Measurements from ENCODE around the gene CELSR3.

The CELSR3 gene

DNA sequence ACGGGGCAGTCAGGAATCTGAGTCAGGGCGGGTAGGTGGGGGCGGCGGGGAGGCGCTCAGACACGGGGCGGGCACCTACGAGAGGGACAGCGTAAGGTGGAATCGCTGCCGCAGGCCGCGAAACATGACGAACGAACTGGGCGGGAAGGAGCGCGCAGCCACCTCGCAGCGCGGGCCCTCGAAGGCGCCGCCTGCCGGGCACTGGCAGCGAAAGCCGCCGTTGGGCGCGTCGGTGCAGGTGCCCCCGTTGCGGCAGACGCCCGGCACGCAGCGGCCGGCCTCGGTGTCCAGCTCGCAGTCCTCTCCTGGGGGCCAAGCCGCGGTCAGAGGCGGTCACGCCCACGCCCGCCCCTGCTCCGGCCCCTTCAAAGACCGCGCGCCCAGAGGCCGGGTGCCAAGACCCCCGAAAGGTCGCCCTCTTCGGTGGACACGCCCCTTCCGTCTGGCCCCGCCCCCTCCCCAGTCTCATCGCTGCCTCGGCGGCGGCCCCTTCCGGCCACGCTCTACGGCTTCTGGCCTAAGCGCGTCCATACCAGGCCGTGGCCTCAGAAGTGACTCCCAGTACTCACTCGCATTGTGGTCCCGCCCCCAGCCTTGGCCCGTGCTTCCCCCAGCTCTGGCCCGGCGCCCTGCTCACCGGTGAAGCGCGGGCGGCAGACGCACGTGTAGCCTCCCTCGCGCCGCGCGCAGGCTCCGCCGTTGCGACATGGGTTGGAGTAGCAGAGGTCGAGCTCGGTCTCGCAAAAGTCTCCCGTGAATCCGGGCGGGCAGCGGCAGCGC, 6.4 kb downstream of the CELSR3 start:
- ChIA-PET CTCF (interaction anchor here (1.0 to 1.7 kb wide), 5 partner anchors 18 to 242 kb away, joined by 3 to 6 read pairs (median 4); partner anchors contain the start of genes PFKFB4, SLC25A20 and SLC26A6), POLR2A (interaction anchor here (0.6 kb wide), 1 partner anchor 22 kb away, joined by 3 read pairs; no protein-coding TSS in a partner anchor)
- DNase-seq = peak; percentile 81 to 92 (median 91)
- H3K27me3 ChIP-seq (replicated peaks in 2 of 5; ENCODE audit: control insufficient read depth in 4 of 5, insufficient read depth in 5 of 5, low read length in 4 of 5) = peaks cover 2 to 36% (median 8%) of the 10 kb centered on the region in 5 experiments
- peaks cover 0 to 19% (median 19%) of the 10 kb centered on the region in 4 experiments for H3K4me1 ChIP-seq (ENCODE audit: control extremely low read depth in 1 of 4, control insufficient read depth in 4 of 4, insufficient read depth in 4 of 4, low read length in 3 of 4)
- no peak overlapping the region for H3K27ac ChIP-seq (ENCODE audit: insufficient read depth in 1 of 2, low read depth in 1 of 2, low read length in 2 of 2, poor library complexity in 1 of 2, severe bottlenecking in 2 of 2)
- whole genome bisulfite sequencing (ENCODE audit: insufficient coverage) = 10% methylated on average over 76 of the region's 94 CpGs
- H3K4me3 ChIP-seq (ENCODE audit: control insufficient read depth in 1 of 7, extremely low read depth in 1 of 7, insufficient read depth in 4 of 7, low read depth in 2 of 7, low read length in 6 of 7) = peak overlapping the region; percentile 31 to 67 (median 61)
- peaks cover 0 to 4% (median 0%) of the 10 kb centered on the region in 5 experiments for H3K9me3 ChIP-seq (ENCODE audit: control extremely low read depth in 1 of 5, control insufficient read depth in 4 of 5, insufficient read depth in 2 of 5, low read depth in 1 of 5, low read length in 4 of 5)
- peaks cover 0 to 2% (median 0%) of the 10 kb centered on the region in 4 experiments for H3K36me3 ChIP-seq (ENCODE audit: control insufficient read depth in 4 of 4, insufficient read depth in 4 of 4, low read length in 3 of 4)

DNA sequence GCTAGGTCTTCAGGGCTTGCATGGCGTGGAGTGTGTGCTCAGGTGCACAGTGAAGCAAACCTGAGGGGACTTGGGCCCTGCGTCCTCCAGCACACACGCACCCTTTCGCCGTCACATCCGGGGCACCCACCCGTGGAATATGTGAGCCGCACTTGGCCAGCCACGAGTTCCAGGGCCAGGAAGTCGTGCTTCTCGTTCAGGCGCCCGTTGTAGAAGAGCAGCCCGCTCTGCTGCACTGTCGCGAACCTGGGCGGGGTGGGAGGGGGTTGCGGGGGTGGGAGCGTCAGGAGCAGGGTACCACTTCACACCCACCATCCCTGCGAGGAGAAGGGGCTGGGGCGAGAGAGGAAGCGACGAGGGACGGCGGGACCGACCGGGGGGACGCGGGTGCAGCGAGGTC, 7.1 kb downstream of the CELSR3 start:
- H3K36me3 ChIP-seq (ENCODE audit: control insufficient read depth in 4 of 4, insufficient read depth in 4 of 4, low read length in 3 of 4) = peaks cover 0 to 2% (median 0%) of the 10 kb centered on the region in 4 experiments
- peaks cover under 1 to 29% (median 4%) of the 10 kb centered on the region in 5 experiments for H3K27me3 ChIP-seq (replicated peaks in 2 of 5; ENCODE audit: control insufficient read depth in 4 of 5, insufficient read depth in 5 of 5, low read length in 4 of 5)
- peaks cover 0 to 4% (median 0%) of the 10 kb centered on the region in 5 experiments for H3K9me3 ChIP-seq (ENCODE audit: control extremely low read depth in 1 of 5, control insufficient read depth in 4 of 5, insufficient read depth in 2 of 5, low read depth in 1 of 5, low read length in 4 of 5)
- H3K4me1 ChIP-seq (ENCODE audit: control extremely low read depth in 1 of 4, control insufficient read depth in 4 of 4, insufficient read depth in 4 of 4, low read length in 3 of 4) = peaks cover 0 to 15% (median 13%) of the 10 kb centered on the region in 4 experiments
- H3K4me3 ChIP-seq (ENCODE audit: control insufficient read depth in 1 of 7, extremely low read depth in 1 of 7, insufficient read depth in 4 of 7, low read depth in 2 of 7, low read length in 6 of 7) = peak overlapping the region in 5 of 7 experiments; percentile 25 to 67 (median 61)
- no peak overlapping the region for H3K27ac ChIP-seq (ENCODE audit: insufficient read depth in 1 of 2, low read depth in 1 of 2, low read length in 2 of 2, poor library complexity in 1 of 2, severe bottlenecking in 2 of 2)
- WGBS (ENCODE audit: insufficient coverage) = 15% methylated on average over 18 of the region's 30 CpGs
- POLR2A ChIA-PET = no interaction called here
- peak in 2 of 3 donors; percentile 48 to 54 for DNase-seq
- CTCF ChIA-PET = interaction anchor here (1.4 to 1.7 kb wide), 2 partner anchors 20 to 22 kb away, joined by 4 to 6 read pairs; partner anchors contain the start of gene SLC26A6

DNA sequence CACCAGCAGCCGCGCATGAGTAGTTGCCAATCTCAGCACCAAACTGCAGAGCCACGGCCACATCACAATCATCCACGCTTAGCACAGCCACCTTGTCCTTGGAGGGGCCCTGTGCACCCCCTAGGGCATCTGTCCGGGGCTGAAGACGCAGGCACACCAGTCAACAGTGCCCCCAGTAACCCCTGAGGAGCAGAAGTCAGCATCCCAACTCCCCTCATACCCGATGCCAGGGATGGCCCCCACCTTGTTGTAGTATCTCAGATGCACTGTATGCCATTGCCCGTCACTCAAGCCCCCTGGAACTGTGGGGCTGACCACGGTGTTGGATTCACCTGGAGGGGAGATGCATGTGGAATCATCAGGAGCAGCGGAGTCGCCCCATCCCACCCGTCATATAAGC, 7.6 kb downstream of the CELSR3 start:
- no peak for DNase-seq
- ChIA-PET CTCF (interaction anchor here (1.7 kb wide), 1 partner anchor 21 kb away, joined by 4 read pairs; no protein-coding TSS in a partner anchor), POLR2A (no interaction called here)
- peaks cover 0 to 15% (median 13%) of the 10 kb centered on the region in 4 experiments for H3K4me1 ChIP-seq (ENCODE audit: control extremely low read depth in 1 of 4, control insufficient read depth in 4 of 4, insufficient read depth in 4 of 4, low read length in 3 of 4)
- peak overlapping the region in 1 of 7 experiments; percentile 67 for H3K4me3 ChIP-seq (ENCODE audit: control insufficient read depth in 1 of 7, extremely low read depth in 1 of 7, insufficient read depth in 4 of 7, low read depth in 2 of 7, low read length in 6 of 7)
- H3K9me3 ChIP-seq (ENCODE audit: control extremely low read depth in 1 of 5, control insufficient read depth in 4 of 5, insufficient read depth in 2 of 5, low read depth in 1 of 5, low read length in 4 of 5) = peaks cover 0 to 4% (median 0%) of the 10 kb centered on the region in 5 experiments
- H3K27me3 ChIP-seq (replicated peaks in 2 of 5; ENCODE audit: control insufficient read depth in 4 of 5, insufficient read depth in 5 of 5, low read length in 4 of 5) = peaks cover 0 to 25% (median 4%) of the 10 kb centered on the region in 5 experiments
- 95% methylated on average over 12 of the region's 12 CpGs for whole genome bisulfite sequencing (ENCODE audit: insufficient coverage)
- no peak overlapping the region for H3K27ac ChIP-seq (ENCODE audit: insufficient read depth in 1 of 2, low read depth in 1 of 2, low read length in 2 of 2, poor library complexity in 1 of 2, severe bottlenecking in 2 of 2)
- peaks cover 0 to 2% (median 0%) of the 10 kb centered on the region in 4 experiments for H3K36me3 ChIP-seq (ENCODE audit: control insufficient read depth in 4 of 4, insufficient read depth in 4 of 4, low read length in 3 of 4)

DNA sequence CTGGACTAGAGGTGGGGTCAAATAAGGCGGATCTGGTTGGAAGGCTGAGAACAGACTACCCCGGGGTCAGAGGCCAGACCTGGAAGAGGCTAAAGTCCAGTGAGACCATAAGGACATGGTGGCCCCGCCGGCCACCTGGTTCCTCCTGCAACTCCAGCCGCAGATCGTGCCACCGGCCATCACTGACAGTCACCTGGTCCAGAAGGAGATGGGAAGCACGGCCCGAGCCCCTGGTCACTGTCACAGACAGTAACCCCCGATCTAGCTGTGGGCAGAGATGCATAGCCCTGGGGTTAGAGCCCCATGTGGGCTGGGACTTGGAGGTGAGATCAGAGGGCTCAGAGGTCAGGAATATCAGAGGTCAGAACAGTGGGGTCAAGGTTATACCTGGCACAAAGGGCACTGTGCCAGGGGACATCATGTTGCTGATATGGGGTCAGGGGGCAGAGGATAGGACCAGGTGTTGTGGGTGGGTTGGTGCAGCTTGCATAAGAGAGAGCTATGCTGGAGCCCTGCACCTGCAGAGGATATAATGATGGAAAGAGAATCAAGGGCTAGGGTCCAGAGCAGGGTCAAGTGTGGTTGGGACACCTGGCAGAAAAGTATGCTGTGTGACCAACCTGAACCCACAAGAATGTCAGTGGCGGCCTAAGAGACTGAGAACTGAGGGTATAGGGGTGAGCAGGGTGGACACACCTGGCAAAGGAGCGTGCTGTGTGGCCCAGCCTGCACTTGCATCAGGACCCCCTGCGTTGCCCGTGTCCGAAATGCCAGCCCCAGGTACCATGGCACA, 9.6 kb downstream of the CELSR3 start:
- Histone ChIP-seq H3K4me3 (ENCODE audit: control insufficient read depth in 1 of 7, extremely low read depth in 1 of 7, insufficient read depth in 4 of 7, low read depth in 2 of 7, low read length in 6 of 7) (no peak overlapping the region), H3K36me3 (ENCODE audit: control insufficient read depth in 4 of 4, insufficient read depth in 4 of 4, low read length in 3 of 4) (peaks cover 0 to 2% (median 0%) of the 10 kb centered on the region in 4 experiments), H3K27ac (ENCODE audit: insufficient read depth in 1 of 2, low read depth in 1 of 2, low read length in 2 of 2, poor library complexity in 1 of 2, severe bottlenecking in 2 of 2) (no peak overlapping the region), H3K9me3 (ENCODE audit: control extremely low read depth in 1 of 5, control insufficient read depth in 4 of 5, insufficient read depth in 2 of 5, low read depth in 1 of 5, low read length in 4 of 5) (no peaks in the 10 kb centered on the region), H3K27me3 (replicated peaks in 2 of 5; ENCODE audit: control insufficient read depth in 4 of 5, insufficient read depth in 5 of 5, low read length in 4 of 5) (peaks cover 0 to 13% (median 3%) of the 10 kb centered on the region in 5 experiments), H3K4me1 (ENCODE audit: control extremely low read depth in 1 of 4, control insufficient read depth in 4 of 4, insufficient read depth in 4 of 4, low read length in 3 of 4) (peaks cover 0 to 15% (median 13%) of the 10 kb centered on the region in 4 experiments)
- POLR2A ChIA-PET = no interaction called here
- DNase-seq = no peak
- 96% methylated on average over 14 of the region's 15 CpGs for WGBS (ENCODE audit: insufficient coverage)
- CTCF ChIA-PET = interaction anchor here (0.6 to 1.1 kb wide), 3 partner anchors 10 to 495 kb away, joined by 4 to 6 read pairs (median 4); partner anchors contain the start of gene SLC26A6

DNA sequence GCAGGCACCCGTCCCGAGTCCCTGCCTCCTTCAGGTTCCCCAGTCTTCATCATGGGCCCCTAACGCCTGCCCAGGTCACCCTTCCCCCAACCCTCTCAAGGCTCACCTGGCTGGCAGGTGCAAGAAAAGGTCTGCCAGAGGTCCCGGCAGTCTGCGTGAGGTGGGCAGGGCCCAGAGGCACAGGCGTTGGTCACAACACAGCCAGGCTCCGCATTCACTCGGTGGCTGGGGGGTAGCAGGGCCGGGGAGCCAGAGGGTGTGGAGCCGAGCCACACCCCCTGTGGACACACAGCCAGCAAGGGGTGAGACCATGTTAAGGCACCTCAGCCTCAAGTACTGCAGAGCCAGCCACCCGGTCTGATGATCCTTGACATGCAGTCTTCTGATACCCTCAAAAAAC, 10.9 kb downstream of the CELSR3 start:
- DNase-seq = no peak
- 95% methylated on average over 11 of the region's 11 CpGs for WGBS (ENCODE audit: insufficient coverage)
- CTCF ChIA-PET = interaction anchor here (0.9 kb wide), 1 partner anchor 9 kb away, joined by 4 read pairs; no protein-coding TSS in a partner anchor
- H3K27ac ChIP-seq (ENCODE audit: insufficient read depth in 1 of 2, low read depth in 1 of 2, low read length in 2 of 2, poor library complexity in 1 of 2, severe bottlenecking in 2 of 2) = no peak overlapping the region
- no peak overlapping the region for H3K4me3 ChIP-seq (ENCODE audit: control insufficient read depth in 1 of 7, extremely low read depth in 1 of 7, insufficient read depth in 4 of 7, low read depth in 2 of 7, low read length in 6 of 7)
- H3K9me3 ChIP-seq (ENCODE audit: control extremely low read depth in 1 of 5, control insufficient read depth in 4 of 5, insufficient read depth in 2 of 5, low read depth in 1 of 5, low read length in 4 of 5) = no peaks in the 10 kb centered on the region
- H3K27me3 ChIP-seq (replicated peaks in 2 of 5; ENCODE audit: control insufficient read depth in 4 of 5, insufficient read depth in 5 of 5, low read length in 4 of 5) = peaks cover 0 to 3% (median 2%) of the 10 kb centered on the region in 5 experiments
- H3K36me3 ChIP-seq (ENCODE audit: control insufficient read depth in 4 of 4, insufficient read depth in 4 of 4, low read length in 3 of 4) = peaks cover 0 to 2% (median 0%) of the 10 kb centered on the region in 4 experiments
- POLR2A ChIA-PET = no interaction called here
- peaks cover 0 to 13% (median 10%) of the 10 kb centered on the region in 4 experiments for H3K4me1 ChIP-seq (ENCODE audit: control extremely low read depth in 1 of 4, control insufficient read depth in 4 of 4, insufficient read depth in 4 of 4, low read length in 3 of 4)

DNA sequence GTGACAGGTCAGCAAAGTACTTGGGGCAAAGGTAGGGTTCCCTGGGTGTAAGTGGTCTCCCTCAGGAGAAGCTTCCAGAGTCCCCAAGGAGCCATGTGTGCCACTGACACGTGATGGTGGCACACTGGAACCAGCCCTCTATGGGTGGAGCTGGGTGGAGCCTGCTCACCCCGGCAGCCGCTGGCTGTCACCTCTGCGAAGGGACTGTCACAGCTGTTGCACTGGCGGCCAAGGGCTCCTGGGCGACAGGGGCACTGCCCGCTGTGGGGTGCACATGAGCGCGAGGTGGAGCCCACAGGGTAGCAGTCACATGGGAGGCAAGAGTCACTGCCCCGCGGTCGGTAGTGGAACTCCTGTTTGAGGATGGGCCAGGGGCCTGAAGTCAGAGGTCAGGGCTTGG, 12.0 kb downstream of the CELSR3 start:
- H3K27me3 ChIP-seq (replicated peaks in 2 of 5; ENCODE audit: control insufficient read depth in 4 of 5, insufficient read depth in 5 of 5, low read length in 4 of 5) = peaks cover 0 to 2% (median 0%) of the 10 kb centered on the region in 5 experiments
- H3K9me3 ChIP-seq (ENCODE audit: control extremely low read depth in 1 of 5, control insufficient read depth in 4 of 5, insufficient read depth in 2 of 5, low read depth in 1 of 5, low read length in 4 of 5) = no peaks in the 10 kb centered on the region
- H3K4me1 ChIP-seq (ENCODE audit: control extremely low read depth in 1 of 4, control insufficient read depth in 4 of 4, insufficient read depth in 4 of 4, low read length in 3 of 4) = peaks cover 0 to 6% (median 4%) of the 10 kb centered on the region in 4 experiments
- WGBS (ENCODE audit: insufficient coverage) = 94% methylated on average over 12 of the region's 12 CpGs
- no peak overlapping the region for H3K27ac ChIP-seq (ENCODE audit: insufficient read depth in 1 of 2, low read depth in 1 of 2, low read length in 2 of 2, poor library complexity in 1 of 2, severe bottlenecking in 2 of 2)
- H3K36me3 ChIP-seq (ENCODE audit: control insufficient read depth in 4 of 4, insufficient read depth in 4 of 4, low read length in 3 of 4) = peaks cover 0 to 2% (median 0%) of the 10 kb centered on the region in 4 experiments
- ChIA-PET CTCF (interaction anchor here (0.7 to 1.2 kb wide), 2 partner anchors 10 to 49 kb away, joined by 3 to 5 read pairs; no protein-coding TSS in a partner anchor), POLR2A (no interaction called here)
- no peak for DNase-seq
- no peak overlapping the region for H3K4me3 ChIP-seq (ENCODE audit: control insufficient read depth in 1 of 7, extremely low read depth in 1 of 7, insufficient read depth in 4 of 7, low read depth in 2 of 7, low read length in 6 of 7)

All from common myeloid progenitor, CD34-positive (primary cell).